Measurements from ENCODE around the gene CNOT6.
"Not testable (repeated sequence)": the region's sequence is repeated elsewhere in the genome, so short reads cannot be mapped to it uniquely, and the experiment has no call there.

The CNOT6 gene

DNA sequence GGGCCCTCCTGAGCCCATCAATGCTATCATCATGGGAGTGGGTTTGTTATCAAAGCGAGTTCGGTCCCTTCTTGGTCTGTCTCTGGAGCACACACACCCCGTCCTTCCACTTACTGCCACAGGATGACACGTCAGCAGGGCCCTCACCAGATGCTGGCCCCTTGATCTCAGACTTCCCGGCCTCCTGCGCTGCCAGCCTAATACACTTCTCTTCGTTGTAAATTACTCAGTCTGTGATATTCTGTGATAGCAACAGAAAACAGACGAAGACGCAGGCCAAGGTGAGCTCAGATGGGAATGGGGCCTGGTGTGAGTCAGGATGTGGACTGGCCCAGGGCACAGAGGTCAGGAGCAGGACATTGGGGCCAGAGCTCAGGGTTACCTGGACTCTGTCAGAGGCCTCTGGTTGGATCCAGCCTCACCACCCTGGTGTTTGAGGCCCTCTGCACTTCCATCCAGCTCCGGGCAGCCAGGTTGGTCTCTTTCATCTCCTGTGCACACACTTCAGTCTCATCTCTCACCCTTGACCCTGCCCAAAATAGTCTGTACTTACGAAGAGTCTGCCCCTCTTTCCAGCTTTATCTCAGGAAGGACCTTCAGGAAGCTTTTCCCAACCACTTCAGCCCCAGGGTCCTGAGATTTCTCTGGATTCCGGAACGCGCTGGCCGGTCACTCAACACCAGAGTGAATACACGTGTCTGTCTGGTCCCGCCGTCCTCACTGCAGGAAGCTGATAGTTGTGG lies 26.0 kb upstream of the CNOT6 start:
- no peak for ATAC-seq
- Mint-ChIP-seq H3K4me3 (no peak overlapping the region), H3K9me3 (no peaks in the 10 kb centered on the region), H3K27ac (no peak overlapping the region), H3K36me3 (no peaks in the 10 kb centered on the region), H3K4me1 (peaks cover 6% of the 10 kb centered on the region)
- DNase-seq (ENCODE audit: low spot score in 2 of 2), result no peak

DNA sequence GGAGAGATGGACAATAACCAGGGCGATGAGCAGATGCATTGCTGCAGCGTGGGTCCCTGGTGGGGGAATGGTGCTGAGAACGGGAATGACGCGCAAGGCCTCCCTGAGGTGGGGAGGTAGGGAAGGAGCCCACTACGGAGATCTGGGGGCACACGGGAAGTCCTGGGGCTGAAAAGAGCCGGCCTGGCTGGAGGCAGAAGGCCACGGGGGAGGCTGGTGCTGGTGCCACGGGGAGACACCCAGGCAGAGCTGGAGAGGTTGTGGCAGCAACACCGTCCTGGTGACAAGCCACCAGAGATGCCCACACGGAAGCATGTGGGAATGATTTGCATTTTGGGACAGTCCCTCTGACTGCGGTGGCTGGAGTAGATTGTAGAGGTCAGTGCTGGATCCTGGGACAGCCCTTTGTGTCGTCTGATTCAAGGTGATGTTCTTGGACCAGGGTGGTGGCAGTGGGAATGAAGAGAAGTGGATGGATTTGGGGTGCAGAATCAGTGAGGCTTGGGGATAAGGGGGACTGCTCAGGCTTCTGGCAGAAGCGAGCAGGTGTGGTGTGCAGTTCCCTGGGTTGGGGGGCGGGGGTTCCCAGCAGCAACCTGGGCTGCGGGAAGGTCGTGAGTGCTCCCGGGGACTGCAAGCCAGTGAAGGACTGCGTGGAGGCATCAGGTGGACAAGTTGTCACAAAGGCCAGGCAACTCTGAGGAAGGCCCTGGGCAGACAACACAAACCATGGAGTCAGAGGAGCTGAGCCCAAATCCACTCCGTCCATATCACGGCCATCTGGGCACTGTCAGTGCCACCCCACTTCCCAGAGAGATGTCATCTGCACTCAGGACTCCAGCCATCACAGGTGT lies 25.2 kb upstream of the CNOT6 start:
- Mint-ChIP-seq H3K9me3 (no peaks in the 10 kb centered on the region), H3K36me3 (no peaks in the 10 kb centered on the region), H3K4me1 (peaks cover 6% of the 10 kb centered on the region), H3K27ac (no peak overlapping the region), H3K4me3 (no peak overlapping the region)
- no peak for ATAC-seq
- no peak for DNase-seq (ENCODE audit: low spot score in 2 of 2)

DNA sequence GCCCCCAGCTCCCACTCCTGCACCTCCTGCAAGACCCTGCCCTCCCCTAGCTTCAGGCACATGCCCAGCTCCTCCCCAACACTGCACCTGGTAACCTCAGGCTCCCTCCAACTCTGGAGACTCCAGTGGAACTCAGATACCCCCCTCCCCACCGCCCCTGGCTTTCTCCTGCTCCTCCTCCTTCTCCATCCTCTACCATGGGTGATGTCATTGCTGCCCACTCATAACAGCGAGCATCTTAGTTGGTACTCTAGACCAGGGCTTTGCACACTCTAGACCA lies 24.7 kb upstream of the CNOT6 start:
- DNase-seq (ENCODE audit: low spot score in 2 of 2) (no peak), ATAC-seq (peak; percentile 45)
- Mint-ChIP-seq H3K4me3 (no peak overlapping the region), H3K27ac (no peak overlapping the region), H3K9me3 (no peaks in the 10 kb centered on the region), H3K4me1 (peaks cover 6% of the 10 kb centered on the region), H3K36me3 (no peaks in the 10 kb centered on the region)

DNA sequence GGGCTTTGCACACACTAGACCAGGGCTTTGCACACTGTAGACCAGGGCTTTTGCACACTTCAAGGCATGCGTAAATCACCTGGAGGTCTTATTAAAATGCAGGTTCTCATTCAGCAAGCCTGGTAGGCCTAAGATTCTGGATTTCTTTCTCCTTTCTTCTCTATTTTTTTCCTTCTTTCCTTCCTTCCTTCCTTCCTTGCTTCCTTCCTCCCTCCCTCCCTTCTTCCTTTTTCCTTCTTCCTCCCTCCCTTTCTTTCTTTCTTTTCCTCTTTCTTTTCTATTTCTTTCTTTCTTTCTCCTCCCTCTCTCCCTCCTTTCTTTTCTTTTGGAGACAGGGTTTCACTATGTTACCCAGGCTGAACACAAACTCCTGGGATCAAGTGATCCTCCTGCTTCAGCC lies 24.3 kb upstream of the CNOT6 start:
- peaks cover 6% of the 10 kb centered on the region for H3K4me1 Mint-ChIP-seq
- DNase-seq (ENCODE audit: low spot score in 2 of 2) (no peak), ATAC-seq (no peak)
- no peak overlapping the region for H3K27ac Mint-ChIP-seq
- H3K9me3 Mint-ChIP-seq, result no peaks in the 10 kb centered on the region
- H3K4me3 Mint-ChIP-seq, result no peak overlapping the region
- no peaks in the 10 kb centered on the region for H3K36me3 Mint-ChIP-seq

DNA sequence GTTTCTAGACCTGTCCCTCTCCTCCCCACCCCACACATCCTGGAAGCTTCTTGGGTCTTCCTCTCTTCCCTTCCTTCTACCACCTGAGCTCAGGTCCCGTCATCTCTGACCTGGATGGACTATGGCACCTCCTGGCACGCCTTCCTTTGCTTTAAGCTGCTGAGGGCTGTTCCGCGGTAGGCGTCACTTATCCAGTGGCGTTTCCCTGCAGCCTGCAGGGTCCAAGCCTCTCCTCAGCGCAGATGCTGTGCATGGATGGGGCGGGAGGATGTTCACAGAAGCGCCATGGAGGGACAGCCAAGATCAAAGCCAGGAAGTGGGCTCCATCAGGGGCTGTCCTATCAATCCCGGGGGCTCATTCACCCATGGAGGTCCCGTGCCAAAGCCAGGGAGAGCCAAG lies 23.8 kb upstream of the CNOT6 start:
- Mint-ChIP-seq H3K27ac (no peak overlapping the region), H3K36me3 (no peaks in the 10 kb centered on the region), H3K4me3 (no peak overlapping the region), H3K4me1 (peaks cover 6% of the 10 kb centered on the region), H3K9me3 (no peaks in the 10 kb centered on the region)
- ATAC-seq (no peak), DNase-seq (ENCODE audit: low spot score in 2 of 2) (no peak)

DNA sequence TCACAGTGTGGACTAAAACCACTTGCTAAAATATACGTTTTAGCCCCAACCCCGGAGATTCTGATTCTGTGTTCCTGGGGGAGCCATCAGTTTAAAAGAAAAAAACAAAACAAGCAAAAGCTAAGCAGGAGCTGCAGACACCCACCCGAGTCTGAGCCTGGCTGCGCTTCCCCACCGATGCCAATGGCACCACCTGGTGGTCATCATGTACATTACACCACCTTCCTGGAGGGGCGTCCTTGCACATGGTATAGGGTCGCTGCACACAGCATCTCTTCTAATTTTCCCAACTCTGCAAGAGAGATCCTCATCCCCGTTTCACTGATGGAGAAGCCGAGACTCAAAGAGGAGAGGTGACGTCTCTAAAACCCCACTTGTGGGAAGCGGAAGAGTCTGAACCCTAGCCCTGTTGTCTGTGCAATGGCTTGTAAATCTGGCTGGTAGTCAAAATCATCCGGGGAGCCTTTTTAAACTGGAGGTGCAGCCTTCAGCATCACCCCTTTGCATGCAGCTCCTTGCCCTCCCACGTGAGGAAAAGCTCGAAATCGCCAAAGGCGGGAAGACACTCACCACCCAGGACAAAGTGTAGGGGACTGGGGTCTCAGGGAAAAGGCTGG lies 23.1 kb upstream of the CNOT6 start:
- Mint-ChIP-seq H3K9me3 (no peaks in the 10 kb centered on the region), H3K27ac (no peak overlapping the region)
- ATAC-seq, result peak; percentile 71

DNA sequence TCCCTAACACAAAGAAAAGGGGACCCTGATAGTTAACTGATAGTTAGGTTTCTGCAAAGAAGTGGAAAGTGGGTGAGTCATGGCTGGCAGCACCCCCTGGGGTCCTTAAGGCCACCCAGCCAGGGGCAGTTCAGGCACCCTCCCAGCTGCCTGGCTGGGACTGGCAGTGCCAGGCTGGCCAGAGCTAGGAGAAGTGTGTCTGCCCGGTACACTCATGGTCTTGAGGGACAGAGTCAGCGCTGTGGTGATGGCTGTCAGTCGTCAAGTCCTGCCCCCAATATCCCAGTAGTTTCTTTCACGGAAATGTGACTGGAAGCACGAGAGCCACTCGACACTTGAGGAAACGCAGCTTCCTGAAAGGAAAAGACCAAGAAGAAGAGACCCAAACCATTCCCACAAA lies 22.3 kb upstream of the CNOT6 start:
- Mint-ChIP-seq H3K36me3 (no peaks in the 10 kb centered on the region), H3K27ac (no peak overlapping the region), H3K9me3 (no peaks in the 10 kb centered on the region), H3K4me3 (no peak overlapping the region), H3K4me1 (peaks cover 6% of the 10 kb centered on the region)
- DNase-seq (ENCODE audit: low spot score in 2 of 2) (no peak), ATAC-seq (no peak)

More for the DNA sequence above, 23.1 kb upstream of the CNOT6 start:
- H3K36me3 Mint-ChIP-seq, result no peaks in the 10 kb centered on the region
- H3K4me1 Mint-ChIP-seq, result peaks cover 6% of the 10 kb centered on the region
- peak; percentile 51 to 76 for DNase-seq (ENCODE audit: low spot score in 2 of 2)
- no peak overlapping the region for H3K4me3 Mint-ChIP-seq

DNA sequence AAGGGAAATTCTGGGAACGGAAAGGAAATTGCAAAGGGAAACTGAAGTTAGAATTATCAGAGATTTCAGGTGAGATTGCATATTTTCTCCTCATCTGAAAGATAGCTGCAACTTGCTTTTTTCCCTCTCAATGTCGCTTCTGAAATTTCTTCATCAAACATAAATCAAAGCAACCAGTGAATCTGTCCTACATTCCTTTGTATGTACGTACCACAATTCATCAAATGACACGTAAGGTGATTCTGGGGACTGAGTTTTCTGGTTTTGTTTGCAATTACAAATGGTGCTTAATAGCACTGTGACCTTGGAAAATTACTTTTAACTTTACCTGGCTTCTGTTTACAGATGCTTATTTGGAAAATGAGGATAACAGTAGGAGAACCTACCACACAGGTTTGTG lies 21.9 kb upstream of the CNOT6 start:
- no peaks in the 10 kb centered on the region for H3K9me3 Mint-ChIP-seq
- ATAC-seq (no peak), DNase-seq (ENCODE audit: low spot score in 2 of 2) (no peak)
- H3K27ac Mint-ChIP-seq, result no peak overlapping the region
- H3K4me3 Mint-ChIP-seq, result no peak overlapping the region
- H3K36me3 Mint-ChIP-seq, result no peaks in the 10 kb centered on the region
- H3K4me1 Mint-ChIP-seq, result peaks cover 6% of the 10 kb centered on the region

DNA sequence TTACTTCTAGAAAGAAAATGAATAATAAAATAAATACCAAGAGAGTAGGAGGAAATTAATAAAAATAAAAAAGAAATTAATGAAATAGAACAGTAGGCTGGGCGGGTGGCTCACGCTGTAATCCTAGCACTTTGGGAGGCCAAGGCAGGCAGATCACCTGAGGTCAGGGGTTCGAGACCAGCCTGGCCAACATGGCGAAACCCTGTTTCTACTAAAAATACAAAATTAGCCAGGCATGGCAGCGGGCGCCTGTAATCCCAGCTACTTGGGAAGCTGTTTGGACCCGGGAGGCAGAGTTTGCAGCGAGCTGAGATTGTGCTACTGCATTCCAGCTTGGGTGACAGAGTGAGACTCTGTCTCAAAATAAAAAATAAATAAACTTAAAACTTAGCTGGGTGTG lies 20.8 kb upstream of the CNOT6 start:
- H3K27ac Mint-ChIP-seq; H3K4me1 Mint-ChIP-seq; DNase-seq (ENCODE audit: low spot score in 2 of 2); H3K36me3 Mint-ChIP-seq; H3K9me3 Mint-ChIP-seq; ATAC-seq; H3K4me3 Mint-ChIP-seq: not testable (repeated sequence)

DNA sequence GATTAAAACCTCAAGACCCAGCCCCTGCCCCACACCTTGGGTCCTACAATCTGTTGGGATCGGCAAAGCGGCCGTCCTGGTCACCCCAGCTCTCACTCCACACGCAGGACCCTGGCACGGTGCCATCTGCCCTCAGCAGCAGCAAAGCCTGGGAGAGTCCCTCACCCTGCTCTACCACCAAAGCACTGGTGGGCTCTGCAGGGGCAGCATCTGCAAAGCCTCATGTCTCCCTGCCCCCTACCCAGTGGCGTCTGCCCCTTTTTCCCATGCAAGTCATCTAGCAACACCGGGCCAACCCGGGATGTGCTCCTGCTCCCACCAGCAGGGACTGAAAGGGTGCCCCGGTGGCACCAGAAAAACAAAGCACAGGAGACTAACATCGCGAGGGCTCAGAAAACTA lies 19.6 kb upstream of the CNOT6 start:
- H3K27ac Mint-ChIP-seq, result no peak overlapping the region
- no peak for ATAC-seq
- no peaks in the 10 kb centered on the region for H3K9me3 Mint-ChIP-seq
- DNase-seq (ENCODE audit: low spot score in 2 of 2), result no peak
- H3K36me3 Mint-ChIP-seq, result no peaks in the 10 kb centered on the region
- peaks cover 6% of the 10 kb centered on the region for H3K4me1 Mint-ChIP-seq
- H3K4me3 Mint-ChIP-seq, result no peak overlapping the region

DNA sequence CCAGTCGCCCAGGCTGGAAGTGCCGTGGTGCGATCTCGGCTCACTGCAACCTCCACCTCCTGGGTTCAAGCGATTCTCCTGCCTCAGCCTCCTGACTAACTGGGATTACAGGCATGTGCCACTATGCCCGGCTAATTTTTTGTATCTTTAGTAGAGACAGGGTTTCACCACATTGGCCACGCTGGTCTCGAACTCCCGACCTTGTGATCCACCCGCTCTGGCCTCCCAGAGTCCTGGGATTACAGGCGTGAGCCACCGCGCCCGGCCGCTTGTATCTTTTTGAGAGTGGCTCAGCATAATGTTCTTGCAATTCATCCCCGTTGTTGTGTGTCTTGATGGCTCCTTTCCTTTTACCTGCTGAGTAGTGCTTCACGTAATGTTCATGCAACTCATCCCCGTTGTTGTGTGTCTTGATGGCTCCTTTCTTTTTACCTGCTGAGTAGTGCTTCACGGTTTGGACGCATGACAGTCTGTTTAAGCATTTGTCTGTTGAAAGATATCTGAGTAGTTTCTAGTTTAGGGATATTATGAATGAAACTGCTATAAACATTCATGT lies 18.1 kb upstream of the CNOT6 start:
- not testable (repeated sequence) for ATAC-seq; H3K36me3 Mint-ChIP-seq; DNase-seq (ENCODE audit: low spot score in 2 of 2); H3K27ac Mint-ChIP-seq; H3K9me3 Mint-ChIP-seq; H3K4me1 Mint-ChIP-seq; H3K4me3 Mint-ChIP-seq

DNA sequence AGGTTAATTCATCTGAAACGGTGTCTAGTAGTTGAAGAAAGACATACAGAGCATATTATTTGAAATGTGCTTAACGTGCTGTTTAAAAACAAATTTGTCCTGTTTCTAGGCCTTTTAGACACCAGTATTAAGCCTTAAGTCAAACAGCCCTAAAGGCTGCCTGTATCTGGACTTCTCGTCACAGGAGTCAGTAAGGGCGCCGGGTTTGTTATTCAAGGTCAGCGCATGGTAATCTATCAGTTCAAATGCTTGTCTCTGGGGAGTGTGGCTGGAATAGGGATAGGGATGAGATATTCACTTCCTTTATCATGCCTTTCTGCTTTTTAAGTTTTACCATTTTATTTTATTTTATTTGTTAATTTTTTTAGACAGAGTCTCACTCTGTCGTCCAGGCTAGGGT lies 9.4 kb upstream of the CNOT6 start:
- Mint-ChIP-seq H3K27ac (no peak overlapping the region), H3K4me3 (no peak overlapping the region), H3K9me3 (no peaks in the 10 kb centered on the region), H3K4me1 (no peaks in the 10 kb centered on the region), H3K36me3 (no peaks in the 10 kb centered on the region)
- DNase-seq (ENCODE audit: low spot score in 2 of 2) (no peak), ATAC-seq (no peak)

DNA sequence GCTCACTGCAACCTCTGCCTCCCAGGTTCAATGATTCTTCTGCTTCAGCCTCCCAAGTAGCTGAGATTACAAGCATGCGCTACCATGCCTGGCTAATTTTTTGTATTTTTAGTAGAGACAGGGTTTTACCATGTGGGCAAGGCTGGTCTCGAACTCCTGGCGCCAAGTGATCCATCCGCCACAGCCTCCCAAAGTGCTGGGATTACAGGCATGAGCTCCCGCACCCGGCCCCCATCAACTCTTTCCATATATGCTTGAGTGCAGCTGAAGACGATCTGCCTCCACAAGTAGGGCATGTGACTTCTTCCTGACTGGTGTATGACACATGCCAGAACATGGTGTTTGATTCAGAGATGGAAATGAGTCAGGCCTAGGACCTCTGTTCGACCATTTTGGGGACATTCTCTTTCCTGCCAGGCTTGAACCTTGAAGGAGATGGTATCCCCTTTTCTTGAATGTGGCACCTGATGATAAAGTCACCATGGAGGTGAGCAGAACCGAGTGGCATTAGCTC lies 7.5 kb upstream of the CNOT6 start:
- Mint-ChIP-seq H3K9me3 (no peaks in the 10 kb centered on the region), H3K4me1 (no peaks in the 10 kb centered on the region), H3K4me3 (no peak overlapping the region), H3K27ac (no peak overlapping the region), H3K36me3 (no peaks in the 10 kb centered on the region)
- DNase-seq (ENCODE audit: low spot score in 2 of 2), result no peak
- peak; percentile 70 for ATAC-seq

DNA sequence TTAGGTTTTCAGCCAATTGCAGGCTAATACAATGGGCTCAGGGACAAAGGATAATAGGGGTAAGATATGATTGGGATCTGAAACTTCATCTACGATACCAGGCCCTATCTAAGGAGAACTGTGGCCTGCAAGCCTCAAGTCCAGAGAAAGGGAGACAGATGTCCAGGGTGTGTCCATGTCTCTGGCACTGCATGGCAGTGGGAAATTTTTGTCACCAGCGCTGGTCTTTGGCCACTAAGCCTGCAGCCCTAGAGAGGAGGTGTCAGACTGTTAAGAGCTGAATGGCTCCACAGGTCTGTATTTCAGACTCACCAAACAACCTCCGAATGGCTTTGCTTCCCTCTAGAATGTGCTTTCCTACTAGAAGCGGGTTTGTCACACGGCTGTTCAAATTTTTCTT lies 6.6 kb upstream of the CNOT6 start:
- no peak for ATAC-seq
- H3K27ac Mint-ChIP-seq, result no peak overlapping the region
- no peak overlapping the region for H3K4me3 Mint-ChIP-seq
- no peaks in the 10 kb centered on the region for H3K36me3 Mint-ChIP-seq
- DNase-seq (ENCODE audit: low spot score in 2 of 2), result no peak
- H3K9me3 Mint-ChIP-seq, result no peaks in the 10 kb centered on the region
- H3K4me1 Mint-ChIP-seq, result peaks cover 3% of the 10 kb centered on the region

DNA sequence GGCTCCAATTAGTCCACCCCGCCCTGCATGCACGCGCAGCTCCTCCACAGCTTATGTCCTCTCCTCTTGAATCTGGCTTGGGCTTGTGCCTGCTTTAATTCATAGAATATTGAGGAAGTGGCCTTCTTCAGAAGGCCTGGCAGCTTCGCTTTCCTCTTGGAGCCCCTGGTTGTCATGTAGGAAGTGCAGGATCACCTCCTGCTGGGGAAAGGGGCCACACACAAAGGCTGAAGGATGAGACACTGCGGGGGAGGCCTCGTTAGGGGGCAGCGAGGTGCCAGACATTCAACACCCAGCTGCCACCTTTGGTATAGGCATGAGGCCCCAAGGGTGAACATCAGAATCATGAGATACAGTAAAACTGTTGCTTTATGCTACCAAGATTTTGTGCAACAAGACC lies 2.7 kb upstream of the CNOT6 start:
- no peak overlapping the region for H3K4me3 Mint-ChIP-seq
- H3K27ac Mint-ChIP-seq, result no peak overlapping the region
- peaks cover 30% of the 10 kb centered on the region for H3K4me1 Mint-ChIP-seq
- ATAC-seq (no peak), DNase-seq (ENCODE audit: low spot score in 2 of 2) (no peak)
- H3K36me3 Mint-ChIP-seq, result peaks cover 19% of the 10 kb centered on the region
- H3K9me3 Mint-ChIP-seq, result no peaks in the 10 kb centered on the region
